Type B pancreatic cell (in vitro differentiated cells): ENCODE data around the gene DCC. TPM values are rescaled to one million over a fixed set of nuclear protein-coding genes. Genes with fewer than 3 reads are reported as not detected.

ENCODE experiments used
- DNase-seq: peaks from one replicate; pipeline ENCODE4 v3.0.0; 2021; ENCODE audit warnings: mixed read lengths; ENCODE audit not compliant: unreplicated experiment; ENCODE audit errors: extremely low spot score
- H3K27ac Mint-ChIP-seq: 2 replicates; pipeline ENCODE4 v1.8.0; 2021; ENCODE audit warnings: mild to moderate bottlenecking, mixed read lengths
- H3K27me3 Mint-ChIP-seq: 2 replicates; pipeline ENCODE4 v1.8.0; 2021; ENCODE audit warnings: mixed read lengths
- H3K36me3 Mint-ChIP-seq: 2 replicates; pipeline ENCODE4 v1.8.0; 2021; ENCODE audit warnings: mixed read lengths
- H3K4me1 Mint-ChIP-seq: one replicate; pipeline ENCODE4 v1.8.0; 2021; ENCODE audit warnings: mixed read lengths; ENCODE audit not compliant: unreplicated experiment
- H3K4me3 Mint-ChIP-seq: 2 replicates; pipeline ENCODE4 v1.8.0; 2021; ENCODE audit warnings: mild to moderate bottlenecking, mixed read lengths
- H3K9me3 Mint-ChIP-seq: 2 replicates; pipeline ENCODE4 v1.8.0; 2021; ENCODE audit warnings: mixed read lengths
- CTCF ChIP-seq: fragments of 200-600 bp; sonication (generic); conservative IDR thresholded peaks from 2 replicates; pipeline ENCODE4 v1.5.0; 2021; ENCODE audit warnings: antibody characterized with exemption, mild to moderate bottlenecking
- total RNA-seq: library from RNA; stranded (reverse); gene quantifications from 2 replicates; pipeline ENCODE4 v1.2.1, GENCODE V29; 2021; ENCODE audit warnings: low replicate concordance

The DCC gene
- total RNA-seq, 1 donor from 2014 or later: 11.6 TPM

- Mint-ChIP-seq H3K4me1 (no peaks in the 10 kb centered on the region), H3K4me3 (no peak overlapping the region), H3K27ac (no peak overlapping the region), H3K27me3 (peaks cover 9% of the 10 kb centered on the region), H3K36me3 (no peaks in the 10 kb centered on the region), H3K9me3 (no peaks in the 10 kb centered on the region)
- TF ChIP-seq CTCF: no peak
- no peak for DNase-seq
Observed at GRCh38 chr18:52481116-52481515, 141.1 kb downstream of the DCC start.

- Mint-ChIP-seq H3K4me3 (no peak overlapping the region), H3K27ac (no peak overlapping the region), H3K4me1 (no peaks in the 10 kb centered on the region), H3K9me3 (no peaks in the 10 kb centered on the region), H3K27me3 (peaks cover 17% of the 10 kb centered on the region), H3K36me3 (no peaks in the 10 kb centered on the region)
- no peak for DNase-seq
- no peak for TF ChIP-seq CTCF
Observed at GRCh38 chr18:52484977-52485376, 145.0 kb downstream of the DCC start.

GRCh38 chr18:52486052-52486451 is 146.1 kb downstream of the DCC start:
- H3K4me3 Mint-ChIP-seq: no peak overlapping the region

GRCh38 chr18:52489396-52490306 is 149.7 kb downstream of the DCC start:
- Mint-ChIP-seq H3K27ac (no peak overlapping the region), H3K36me3 (no peaks in the 10 kb centered on the region), H3K4me3 (no peak overlapping the region), H3K4me1 (no peaks in the 10 kb centered on the region), H3K9me3 (no peaks in the 10 kb centered on the region), H3K27me3 (peaks cover 7% of the 10 kb centered on the region)
- no peak for TF ChIP-seq CTCF
- no peak for DNase-seq

More at GRCh38 chr18:52486052-52486451, 146.1 kb downstream of the DCC start:
- no peak for DNase-seq
- Mint-ChIP-seq H3K9me3 (no peaks in the 10 kb centered on the region), H3K36me3 (no peaks in the 10 kb centered on the region), H3K27ac (no peak overlapping the region), H3K4me1 (no peaks in the 10 kb centered on the region), H3K27me3 (peaks cover 17% of the 10 kb centered on the region)
- no peak for TF ChIP-seq CTCF

GRCh38 chr18:52496426-52496825 is 156.4 kb downstream of the DCC start:
- Mint-ChIP-seq H3K4me3 (no peak overlapping the region), H3K4me1 (peaks cover 10% of the 10 kb centered on the region), H3K36me3 (no peaks in the 10 kb centered on the region), H3K9me3 (no peaks in the 10 kb centered on the region), H3K27me3 (no peaks in the 10 kb centered on the region), H3K27ac (no peak overlapping the region)
- no peak for DNase-seq
- TF ChIP-seq CTCF: no peak
